Measurements from ENCODE around the gene JARID2.
A peak's percentile ranks its signal among the peaks of the same experiment; 100 is the strongest.

Gene JARID2

DNA sequence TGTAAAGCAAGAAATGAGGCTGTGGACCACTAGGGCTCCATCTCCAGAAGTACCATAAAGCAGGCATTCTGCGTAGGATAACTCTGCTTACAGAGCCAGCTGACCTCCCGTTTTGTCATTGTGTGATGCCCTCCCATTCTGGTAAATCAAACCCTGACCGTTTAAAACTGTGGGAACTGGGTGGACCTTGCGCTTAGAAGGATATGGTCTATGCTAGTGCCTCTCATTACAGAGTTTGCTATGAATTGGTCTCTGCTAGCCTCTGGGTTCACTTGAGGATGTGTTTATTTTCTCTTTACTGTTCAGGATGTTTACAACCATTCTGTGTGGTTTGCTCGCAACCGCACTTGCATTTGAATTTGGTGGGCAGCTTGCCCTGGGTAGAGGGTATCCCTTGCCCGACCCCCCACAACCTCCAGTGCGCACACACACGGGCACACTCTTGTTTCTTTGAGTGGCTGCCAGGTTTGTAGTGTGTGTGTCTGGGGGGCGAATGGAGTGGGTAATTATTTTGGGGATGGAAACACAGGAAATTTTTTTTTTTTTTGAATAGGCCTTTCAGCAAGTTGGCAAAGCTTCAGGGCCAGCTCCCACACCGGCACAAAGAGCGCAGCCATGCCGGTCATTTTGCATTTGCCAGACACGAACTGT, 198.3 kb downstream of the JARID2 start:
- H3K36me3 ChIP-seq (ENCODE audit: insufficient read depth, low read length) = no peaks in the 10 kb centered on the region
- no peak for TF ChIP-seq EZH2 (IDR thresholded peaks at IDR 0.05)
- TF ChIP-seq POLR2AphosphoS5 (IDR thresholded peaks at IDR 0.05; ENCODE audit: borderline replicate concordance, low read depth, low read length) = no peak
- no peak for TF ChIP-seq FOXP2 (optimal IDR thresholded peaks at IDR 0.05; ENCODE audit: control extremely low read depth, extremely low read length, insufficient read depth)
- H3K4me3 ChIP-seq = no peak overlapping the region
- no peak overlapping the region for H3K27ac ChIP-seq
- no peaks in the 10 kb centered on the region for H3K9me3 ChIP-seq (ENCODE audit: low read depth, low read length)
- no peak for DNase-seq (ENCODE audit: low read depth, low spot score)
- H3K9ac ChIP-seq (ENCODE audit: insufficient read length) = no peak overlapping the region

GRCh38 chr6:15444881-15445280, 199.0 kb downstream of the JARID2 start:
- Histone ChIP-seq H3K27ac (no peak overlapping the region), H3K9ac (ENCODE audit: insufficient read length) (no peak overlapping the region), H3K9me3 (ENCODE audit: low read depth, low read length) (no peaks in the 10 kb centered on the region), H3K36me3 (ENCODE audit: insufficient read depth, low read length) (no peaks in the 10 kb centered on the region), H3K4me3 (no peak overlapping the region)
- TF ChIP-seq POLR2AphosphoS5 (IDR thresholded peaks at IDR 0.05; ENCODE audit: borderline replicate concordance, low read depth, low read length) (no peak), FOXP2 (optimal IDR thresholded peaks at IDR 0.05; ENCODE audit: control extremely low read depth, extremely low read length, insufficient read depth) (no peak), EZH2 (IDR thresholded peaks at IDR 0.05) (no peak)
- DNase-seq (ENCODE audit: low read depth, low spot score) = no peak

DNA sequence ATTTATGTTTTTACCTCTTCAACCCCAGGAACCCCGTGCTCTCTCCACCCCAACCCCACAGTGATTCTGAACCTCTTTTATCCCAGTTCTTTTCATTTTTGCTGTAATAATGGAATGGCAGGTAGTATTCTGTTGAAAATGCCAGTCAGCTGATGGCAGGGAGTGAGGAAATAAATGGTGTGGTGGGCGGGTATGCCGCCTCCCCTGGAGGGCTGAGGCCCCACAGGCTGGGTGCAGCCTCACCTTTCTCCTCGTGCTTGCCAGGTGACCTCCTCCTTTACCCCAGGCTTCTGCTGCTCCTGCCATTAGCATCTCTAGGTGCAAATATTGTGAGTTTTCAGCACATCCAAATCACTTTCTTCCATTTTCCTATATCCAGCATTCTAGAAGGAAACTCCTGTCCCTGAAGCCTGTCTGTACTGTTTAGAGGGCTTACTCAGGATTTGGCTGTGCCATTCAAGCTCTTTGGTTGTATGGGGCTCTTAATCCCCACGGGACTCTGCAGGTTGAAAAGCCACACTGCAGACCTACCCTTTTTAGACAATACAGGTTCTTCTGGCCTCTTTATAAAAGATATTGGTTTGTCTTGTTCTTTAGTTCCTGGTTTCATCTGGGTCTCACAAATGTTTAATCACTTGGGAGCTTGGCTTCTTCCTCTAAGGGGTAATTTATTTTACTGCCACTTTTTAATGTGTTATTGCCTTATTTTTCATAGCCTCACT, 201.8 kb downstream of the JARID2 start:
- no peak overlapping the region for H3K9ac ChIP-seq (ENCODE audit: insufficient read length)

DNA sequence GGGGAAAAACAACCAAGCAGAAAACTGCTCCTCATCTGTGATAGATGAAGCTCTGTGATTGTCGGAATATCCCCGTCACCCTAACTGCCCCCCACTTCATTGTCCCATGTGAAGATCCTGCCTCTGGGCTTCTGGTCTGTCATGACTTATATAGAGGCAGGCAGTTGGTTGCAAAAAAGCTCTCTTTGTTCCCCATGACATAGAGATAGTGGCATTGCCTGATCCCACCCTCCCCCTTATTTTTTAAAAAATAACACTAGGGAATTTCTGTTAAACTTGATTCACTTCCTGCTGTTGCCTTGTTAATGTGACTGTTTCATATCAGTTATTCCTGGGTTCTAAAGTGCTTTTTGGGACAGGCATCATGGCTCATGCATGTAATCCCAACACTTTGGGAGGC, 203.1 kb downstream of the JARID2 start:
- Histone ChIP-seq H3K36me3 (ENCODE audit: insufficient read depth, low read length) (peaks cover 27% of the 10 kb centered on the region), H3K4me3 (no peak overlapping the region), H3K9me3 (ENCODE audit: low read depth, low read length) (no peaks in the 10 kb centered on the region), H3K9ac (ENCODE audit: insufficient read length) (no peak overlapping the region), H3K27ac (no peak overlapping the region; the same call in 1 of the 2 replicates)
- DNase-seq (ENCODE audit: low read depth, low spot score) = no peak
- TF ChIP-seq POLR2AphosphoS5 (IDR thresholded peaks at IDR 0.05; ENCODE audit: borderline replicate concordance, low read depth, low read length) = no peak
- no peak for TF ChIP-seq EZH2 (IDR thresholded peaks at IDR 0.05)

More for the DNA sequence above, 201.8 kb downstream of the JARID2 start:
- H3K27ac ChIP-seq = peak overlapping the region; percentile 65; the same call in 1 of the 2 replicates
- TF ChIP-seq FOXP2 (optimal IDR thresholded peaks at IDR 0.05; ENCODE audit: control extremely low read depth, extremely low read length, insufficient read depth) (no peak), EZH2 (IDR thresholded peaks at IDR 0.05) (no peak), POLR2AphosphoS5 (IDR thresholded peaks at IDR 0.05; ENCODE audit: borderline replicate concordance, low read depth, low read length) (no peak)
- no peaks in the 10 kb centered on the region for H3K9me3 ChIP-seq (ENCODE audit: low read depth, low read length)
- no peak for DNase-seq (ENCODE audit: low read depth, low spot score)
- peaks cover 15% of the 10 kb centered on the region for H3K36me3 ChIP-seq (ENCODE audit: insufficient read depth, low read length)
- H3K4me3 ChIP-seq = no peak overlapping the region

GRCh38 chr6:15451738-15452137, 205.9 kb downstream of the JARID2 start:
- TF ChIP-seq POLR2AphosphoS5 (IDR thresholded peaks at IDR 0.05; ENCODE audit: borderline replicate concordance, low read depth, low read length) = no peak
- TF ChIP-seq FOXP2 (optimal IDR thresholded peaks at IDR 0.05; ENCODE audit: control extremely low read depth, extremely low read length, insufficient read depth) = no peak
- no peak for TF ChIP-seq EZH2 (IDR thresholded peaks at IDR 0.05)
- Histone ChIP-seq H3K36me3 (ENCODE audit: insufficient read depth, low read length) (peaks cover 34% of the 10 kb centered on the region), H3K27ac (peak overlapping the region; percentile 22; the same call in 1 of the 2 replicates), H3K4me3 (no peak overlapping the region), H3K9ac (ENCODE audit: insufficient read length) (no peak overlapping the region), H3K9me3 (ENCODE audit: low read depth, low read length) (no peaks in the 10 kb centered on the region)
- DNase-seq (ENCODE audit: low read depth, low spot score) = no peak

- Histone ChIP-seq H3K36me3 (ENCODE audit: insufficient read depth, low read length) (peaks cover 34% of the 10 kb centered on the region), H3K9me3 (ENCODE audit: low read depth, low read length) (no peaks in the 10 kb centered on the region), H3K9ac (ENCODE audit: insufficient read length) (no peak overlapping the region), H3K4me3 (no peak overlapping the region), H3K27ac (peak overlapping the region; percentile 22; the same call in 1 of the 2 replicates)
- no peak for DNase-seq (ENCODE audit: low read depth, low spot score)
- TF ChIP-seq POLR2AphosphoS5 (IDR thresholded peaks at IDR 0.05; ENCODE audit: borderline replicate concordance, low read depth, low read length) (no peak), FOXP2 (optimal IDR thresholded peaks at IDR 0.05; ENCODE audit: control extremely low read depth, extremely low read length, insufficient read depth) (no peak), EZH2 (IDR thresholded peaks at IDR 0.05) (no peak)
Observed at GRCh38 chr6:15452182-15452941, 206.5 kb downstream of the JARID2 start.

DNA sequence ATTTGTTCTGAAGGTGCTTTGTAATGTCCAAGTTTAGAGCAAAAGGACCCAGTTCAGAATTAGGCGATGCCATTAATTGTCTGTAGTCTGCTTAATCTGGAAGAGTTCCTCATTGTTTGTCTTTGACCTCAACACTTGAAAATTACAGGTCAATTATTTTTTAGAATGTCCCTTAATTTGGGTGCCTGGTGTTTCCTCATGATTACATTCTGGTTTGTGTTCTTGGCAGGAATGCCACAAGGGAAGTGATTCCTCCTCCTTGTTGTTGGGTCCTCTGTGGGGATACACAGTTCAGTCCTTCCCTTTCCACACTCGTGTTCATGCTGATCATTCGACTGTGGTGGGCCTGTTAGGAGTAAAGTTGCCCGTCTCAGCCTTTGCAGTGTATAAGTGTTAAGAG, 207.3 kb downstream of the JARID2 start:
- TF ChIP-seq EZH2 (IDR thresholded peaks at IDR 0.05) (no peak), POLR2AphosphoS5 (IDR thresholded peaks at IDR 0.05; ENCODE audit: borderline replicate concordance, low read depth, low read length) (no peak), FOXP2 (optimal IDR thresholded peaks at IDR 0.05; ENCODE audit: control extremely low read depth, extremely low read length, insufficient read depth) (no peak)
- Histone ChIP-seq H3K36me3 (ENCODE audit: insufficient read depth, low read length) (peaks cover 34% of the 10 kb centered on the region), H3K4me3 (no peak overlapping the region), H3K9me3 (ENCODE audit: low read depth, low read length) (no peaks in the 10 kb centered on the region), H3K9ac (ENCODE audit: insufficient read length) (no peak overlapping the region), H3K27ac (no peak overlapping the region)
- no peak for DNase-seq (ENCODE audit: low read depth, low spot score)

- Histone ChIP-seq H3K4me3 (no peak overlapping the region), H3K27ac (no peak overlapping the region), H3K9ac (ENCODE audit: insufficient read length) (no peak overlapping the region), H3K36me3 (ENCODE audit: insufficient read depth, low read length) (peaks cover 37% of the 10 kb centered on the region), H3K9me3 (ENCODE audit: low read depth, low read length) (no peaks in the 10 kb centered on the region)
- no peak for TF ChIP-seq EZH2 (IDR thresholded peaks at IDR 0.05)
- TF ChIP-seq POLR2AphosphoS5 (IDR thresholded peaks at IDR 0.05; ENCODE audit: borderline replicate concordance, low read depth, low read length) = no peak
- TF ChIP-seq FOXP2 (optimal IDR thresholded peaks at IDR 0.05; ENCODE audit: control extremely low read depth, extremely low read length, insufficient read depth) = no peak
- DNase-seq (ENCODE audit: low read depth, low spot score) = no peak
Observed at GRCh38 chr6:15453622-15454021, 207.8 kb downstream of the JARID2 start.
